Keratinocyte (primary cell): Measurements from ENCODE around the gene MOB4.
"Not testable (repeated sequence)": the region's sequence is repeated elsewhere in the genome, so short reads cannot be mapped to it uniquely, and the experiment has no call there.

ENCODE experiments used
- EZH2 ChIP-seq: IDR thresholded peaks from one replicate; pipeline ENCODE4 v1.6.1; 2012; ENCODE audit warnings: inconsistent platforms, mild to moderate bottlenecking, low read length, moderate library complexity
- TF ChIP-seq, protein P1 (sequence below), 3 experiments: IDR thresholded peaks in 1 of 3; conservative IDR thresholded peaks in 1 of 3; optimal IDR thresholded peaks in 1 of 3; 2 replicates in 2 of 3; 3 replicates in 1 of 3; pipeline versions ENCODE3 to v1.5.1; 2011; ENCODE audit warnings: low read length in 3 of 3, mild to moderate bottlenecking in 3 of 3, moderate library complexity in 2 of 3, control low read depth in 1 of 3, inconsistent platforms in 1 of 3; ENCODE audit not compliant: insufficient read depth in 2 of 3; ENCODE audit errors: extremely low read depth in 1 of 3

- not testable (repeated sequence) for TF ChIP-seq EZH2
- TF ChIP-seq, protein P1, sequence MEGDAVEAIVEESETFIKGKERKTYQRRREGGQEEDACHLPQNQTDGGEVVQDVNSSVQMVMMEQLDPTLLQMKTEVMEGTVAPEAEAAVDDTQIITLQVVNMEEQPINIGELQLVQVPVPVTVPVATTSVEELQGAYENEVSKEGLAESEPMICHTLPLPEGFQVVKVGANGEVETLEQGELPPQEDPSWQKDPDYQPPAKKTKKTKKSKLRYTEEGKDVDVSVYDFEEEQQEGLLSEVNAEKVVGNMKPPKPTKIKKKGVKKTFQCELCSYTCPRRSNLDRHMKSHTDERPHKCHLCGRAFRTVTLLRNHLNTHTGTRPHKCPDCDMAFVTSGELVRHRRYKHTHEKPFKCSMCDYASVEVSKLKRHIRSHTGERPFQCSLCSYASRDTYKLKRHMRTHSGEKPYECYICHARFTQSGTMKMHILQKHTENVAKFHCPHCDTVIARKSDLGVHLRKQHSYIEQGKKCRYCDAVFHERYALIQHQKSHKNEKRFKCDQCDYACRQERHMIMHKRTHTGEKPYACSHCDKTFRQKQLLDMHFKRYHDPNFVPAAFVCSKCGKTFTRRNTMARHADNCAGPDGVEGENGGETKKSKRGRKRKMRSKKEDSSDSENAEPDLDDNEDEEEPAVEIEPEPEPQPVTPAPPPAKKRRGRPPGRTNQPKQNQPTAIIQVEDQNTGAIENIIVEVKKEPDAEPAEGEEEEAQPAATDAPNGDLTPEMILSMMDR (optimal IDR thresholded peaks at IDR 0.05 in 1 of 3, IDR thresholded peaks at IDR 0.05 in 1 of 3, conservative IDR thresholded peaks at IDR 0.05 in 1 of 3; ENCODE audit: extremely low read depth in 1 of 3, insufficient read depth in 2 of 3, low read length in 3 of 3): not testable (repeated sequence)
These were observed 71.4 kb downstream of the MOB4 start for GRCh38 chr2:197587255-197587654.
